ENCODE results near the gene FLCN.

The FLCN gene

GRCh38 chr17:17171186-17171585 is 65.8 kb downstream of the FLCN start:
- H3K4me3 ChIP-seq (ENCODE audit: low read length), result no peak overlapping the region
- no peak for TF ChIP-seq CTCF (conservative IDR thresholded peaks at IDR 0.05; ENCODE audit: low read length)
- DNase-seq (ENCODE audit: low read depth), result no peak

GRCh38 chr17:17170346-17170985 is 66.5 kb downstream of the FLCN start:
- no peak for TF ChIP-seq CTCF (conservative IDR thresholded peaks at IDR 0.05; ENCODE audit: low read length)

GRCh38 chr17:17169396-17169795 is 67.6 kb downstream of the FLCN start:
- no peak for TF ChIP-seq CTCF (conservative IDR thresholded peaks at IDR 0.05; ENCODE audit: low read length)
- no peak overlapping the region for H3K4me3 ChIP-seq (ENCODE audit: low read length)
- no peak for DNase-seq (ENCODE audit: low read depth)

More at GRCh38 chr17:17170346-17170985, 66.5 kb downstream of the FLCN start:
- DNase-seq (ENCODE audit: low read depth), result peak; percentile 75
- no peak overlapping the region for H3K4me3 ChIP-seq (ENCODE audit: low read length)

GRCh38 chr17:17168401-17168800 is 68.6 kb downstream of the FLCN start:
- no peak for TF ChIP-seq CTCF (conservative IDR thresholded peaks at IDR 0.05; ENCODE audit: low read length)
- no peak overlapping the region for H3K4me3 ChIP-seq (ENCODE audit: low read length)
- DNase-seq (ENCODE audit: low read depth), result no peak

- DNase-seq (ENCODE audit: low read depth), result no peak
- no peak for TF ChIP-seq CTCF (conservative IDR thresholded peaks at IDR 0.05; ENCODE audit: low read length)
- H3K4me3 ChIP-seq (ENCODE audit: low read length), result no peak overlapping the region
Observed at GRCh38 chr17:17167986-17168385, 69.0 kb downstream of the FLCN start.

- H3K4me3 ChIP-seq (ENCODE audit: low read length), result no peak overlapping the region
- TF ChIP-seq CTCF (conservative IDR thresholded peaks at IDR 0.05; ENCODE audit: low read length), result no peak
- DNase-seq (ENCODE audit: low read depth), result no peak
Observed at GRCh38 chr17:17167356-17167755, 69.6 kb downstream of the FLCN start.

- no peak for TF ChIP-seq CTCF (conservative IDR thresholded peaks at IDR 0.05; ENCODE audit: low read length)
- H3K4me3 ChIP-seq (ENCODE audit: low read length), result no peak overlapping the region
Observed at GRCh38 chr17:17166446-17166845, 70.5 kb downstream of the FLCN start.

More at GRCh38 chr17:17166446-17166845, 70.5 kb downstream of the FLCN start:
- no peak for DNase-seq (ENCODE audit: low read depth)
